HG02763 (cell line): Measurements from ENCODE around the gene VWA3B.
"Not testable (repeated sequence)": the region's sequence is repeated elsewhere in the genome, so short reads cannot be mapped to it uniquely, and the experiment has no call there.

Experiments
- ATAC-seq: cut with Tn5 transposase; IDR thresholded peaks from one replicate; pipeline ENCODE4 v1.9.1; 2021; ENCODE audit warnings: mild to moderate bottlenecking, moderate library complexity; ENCODE audit not compliant: unreplicated experiment

Gene VWA3B

GRCh38 chr2:98127229-98127989 lies 40.4 kb downstream of the VWA3B start:
- no peak for ATAC-seq

DNA sequence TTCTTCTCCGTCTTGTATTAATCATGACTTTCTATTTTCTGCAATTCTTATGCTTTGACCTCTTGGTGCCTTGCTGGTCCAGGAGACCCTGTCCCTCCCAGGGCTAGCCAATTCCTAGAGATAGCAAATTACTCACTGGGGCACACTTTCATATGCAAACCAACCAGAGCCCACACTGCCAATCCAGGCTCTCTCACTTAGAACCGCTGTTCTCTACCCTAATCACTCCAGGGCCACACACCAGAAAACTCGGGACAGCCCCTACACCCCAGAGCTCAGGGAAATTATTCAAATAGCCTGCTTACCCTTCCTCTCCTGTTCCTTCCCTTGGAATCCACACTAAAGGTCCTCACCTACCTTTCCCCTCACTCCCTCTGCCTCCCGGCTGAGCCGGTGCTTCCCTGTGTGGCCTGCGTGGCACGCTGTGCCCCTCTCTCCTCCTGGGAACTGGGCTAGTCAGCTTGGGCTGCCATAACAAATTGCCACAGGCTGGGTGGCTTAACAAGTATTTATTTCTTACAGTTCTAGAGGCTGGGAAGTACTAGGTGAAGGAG lies 41.7 kb downstream of the VWA3B start:
- no peak for ATAC-seq

- not testable (repeated sequence) for ATAC-seq
These were observed 43.1 kb downstream of the VWA3B start for GRCh38 chr2:98130073-98130472.

DNA sequence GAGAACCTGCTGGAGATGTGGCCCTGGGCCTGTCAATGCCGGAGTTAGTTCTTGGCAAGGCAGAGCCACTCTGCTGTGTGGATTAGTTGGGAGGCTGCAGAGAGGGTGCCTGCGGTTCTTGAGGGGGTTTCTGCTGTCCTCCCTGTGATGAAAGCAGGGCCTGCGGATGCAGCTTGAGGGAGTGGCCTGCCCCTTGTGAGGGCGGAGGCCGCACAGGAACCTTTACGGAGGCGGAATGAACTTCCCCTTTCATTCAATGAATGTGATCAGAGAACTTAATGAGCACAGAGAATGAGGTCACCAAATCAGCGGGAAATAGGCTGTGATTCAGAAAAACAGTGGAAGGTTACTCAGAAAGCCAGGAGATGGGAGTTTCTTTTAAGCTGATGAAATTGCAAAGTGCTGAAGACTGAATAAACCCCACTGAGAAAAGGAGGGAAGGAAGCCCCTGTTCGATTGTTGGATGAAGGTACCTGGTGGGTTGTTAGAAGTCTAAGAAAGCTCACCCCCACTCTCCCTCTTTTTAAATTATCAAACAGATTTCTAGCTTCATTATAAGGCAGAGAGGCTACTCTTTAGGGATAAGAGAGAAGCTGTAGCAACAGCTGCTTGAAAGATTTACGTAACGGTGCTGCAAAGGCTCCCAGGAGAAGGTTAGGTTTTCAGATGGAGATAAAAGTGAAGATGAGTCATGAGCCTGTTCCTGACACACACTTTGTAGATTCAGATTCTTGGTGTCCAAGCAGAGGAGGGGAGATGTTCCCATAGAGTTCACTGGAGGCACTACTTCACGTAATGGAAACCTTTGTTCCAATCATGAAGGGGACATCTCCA lies 47.4 kb downstream of the VWA3B start:
- no peak for ATAC-seq

DNA sequence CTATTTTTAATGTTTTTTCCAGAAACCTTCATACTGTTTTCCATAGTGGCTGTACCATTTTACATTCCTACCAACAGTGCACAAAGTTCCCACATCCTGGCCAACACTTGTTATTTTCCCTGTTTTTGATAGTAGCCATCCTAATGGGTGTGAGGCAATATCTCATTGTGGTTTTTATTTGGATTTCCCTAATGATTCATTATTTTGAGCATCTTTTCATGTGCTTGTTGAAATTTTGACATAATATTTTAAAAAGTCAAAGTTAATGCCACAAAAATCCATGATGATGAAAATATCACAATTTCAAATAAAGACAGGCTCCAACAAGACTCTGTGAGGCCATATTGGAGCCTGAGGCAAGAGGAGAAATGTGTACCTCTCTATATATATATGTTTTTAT lies 50.2 kb downstream of the VWA3B start:
- no peak for ATAC-seq

DNA sequence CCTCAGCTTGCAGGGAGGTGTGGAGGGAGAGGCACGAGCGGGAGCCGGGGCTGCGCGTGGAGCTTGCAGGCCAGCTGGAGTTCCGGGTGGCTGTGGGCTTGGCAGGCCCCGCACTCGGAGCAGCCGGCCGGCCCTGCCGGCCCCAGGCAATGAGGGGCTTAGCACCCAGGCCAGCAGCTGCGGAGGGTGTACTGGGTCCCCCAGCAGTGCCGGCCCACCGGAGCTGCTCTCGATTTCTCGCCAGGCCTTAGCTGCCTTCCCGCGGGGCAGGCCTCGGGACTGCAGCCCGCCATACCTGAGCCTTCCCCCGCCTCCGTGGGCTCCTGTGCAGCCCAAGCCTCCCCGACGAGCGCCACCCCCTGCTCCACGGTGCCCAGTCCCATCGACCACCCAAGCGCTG lies 52.0 kb downstream of the VWA3B start:
- ATAC-seq, result not testable (repeated sequence)

- ATAC-seq, result no peak
These were observed 53.2 kb downstream of the VWA3B start for GRCh38 chr2:98140210-98140609.

- no peak for ATAC-seq
These were observed 55.3 kb downstream of the VWA3B start for GRCh38 chr2:98142106-98142791.

- no peak for ATAC-seq
These were observed 58.1 kb downstream of the VWA3B start for GRCh38 chr2:98145070-98145469.

GRCh38 chr2:98147900-98148299 lies 60.9 kb downstream of the VWA3B start:
- ATAC-seq, result not testable (repeated sequence)

GRCh38 chr2:98148595-98149332 lies 61.8 kb downstream of the VWA3B start:
- no peak for ATAC-seq

DNA sequence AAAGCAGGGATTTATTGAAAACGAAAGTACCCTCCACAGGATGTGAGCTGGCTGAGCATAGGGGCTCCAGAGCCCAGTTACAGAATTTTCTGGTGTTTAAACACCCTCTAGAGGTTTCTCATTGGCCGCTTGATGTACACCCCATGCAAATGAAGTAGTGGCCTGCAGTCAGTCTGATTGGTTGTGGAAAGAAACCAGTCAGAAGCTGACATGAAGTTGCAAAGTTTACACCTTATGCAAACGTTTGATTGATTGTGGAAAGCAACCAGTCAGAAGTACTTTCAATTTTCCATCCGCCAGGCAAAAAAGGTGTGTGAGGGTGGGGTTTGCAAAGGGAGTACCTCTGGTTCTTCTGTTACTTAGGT lies 62.3 kb downstream of the VWA3B start:
- no peak for ATAC-seq

DNA sequence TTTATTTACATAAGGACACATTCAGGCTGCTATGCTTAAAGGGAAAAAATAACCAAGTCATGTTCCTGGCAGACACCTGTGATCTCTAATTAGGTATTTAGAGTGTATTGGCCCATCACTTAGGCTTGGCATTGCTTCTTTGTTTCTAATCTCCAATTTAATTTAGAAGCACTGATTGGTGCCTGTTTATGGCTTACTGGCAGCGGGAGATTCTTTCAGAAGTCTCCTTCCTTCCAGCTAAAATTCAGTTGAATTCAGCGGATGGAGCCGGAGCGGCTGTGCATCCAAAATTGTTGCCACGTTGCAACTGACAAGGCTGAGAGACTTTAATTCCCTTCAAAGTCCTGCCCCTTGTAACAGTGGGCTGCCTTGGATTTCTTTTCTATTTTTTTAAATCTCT lies 66.5 kb downstream of the VWA3B start:
- ATAC-seq, result no peak

DNA sequence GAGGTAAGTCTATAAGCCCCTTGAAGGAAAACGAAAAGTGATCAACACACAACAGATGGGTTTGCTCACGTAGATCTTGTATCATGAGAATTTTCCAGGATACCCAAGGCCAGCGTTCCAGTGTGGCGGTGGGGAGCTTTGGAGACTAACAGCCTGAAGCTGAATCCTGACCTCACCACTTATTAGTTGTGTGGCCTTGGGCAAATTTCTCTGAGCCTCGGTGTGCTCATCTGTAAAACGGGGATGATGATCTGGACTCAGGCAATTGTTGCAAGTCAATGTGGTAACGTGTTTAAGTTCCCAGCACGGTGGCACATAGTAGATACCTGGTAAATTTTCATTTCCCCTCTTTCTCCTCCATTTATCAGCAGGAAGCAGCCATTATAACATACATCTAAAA lies 68.3 kb downstream of the VWA3B start:
- no peak for ATAC-seq

DNA sequence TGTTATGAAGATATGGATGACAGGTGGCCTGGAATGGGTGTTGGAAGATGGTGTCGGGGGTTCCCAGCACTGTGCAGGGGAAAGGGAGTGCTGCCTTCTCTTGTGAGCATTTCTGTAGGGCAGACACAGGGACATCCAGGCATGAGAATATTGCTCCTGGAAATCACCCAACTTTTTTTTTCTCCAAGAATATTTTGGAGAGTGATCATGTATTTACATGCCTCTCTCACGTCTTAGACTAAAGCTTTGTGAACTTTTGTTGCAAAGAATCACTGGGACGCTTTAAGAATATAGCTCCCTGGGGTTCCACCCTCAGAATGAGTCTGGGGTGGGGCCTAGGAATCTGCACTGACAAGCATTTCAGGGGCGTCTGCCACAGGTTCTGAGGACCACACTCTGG lies 68.7 kb downstream of the VWA3B start:
- no peak for ATAC-seq

DNA sequence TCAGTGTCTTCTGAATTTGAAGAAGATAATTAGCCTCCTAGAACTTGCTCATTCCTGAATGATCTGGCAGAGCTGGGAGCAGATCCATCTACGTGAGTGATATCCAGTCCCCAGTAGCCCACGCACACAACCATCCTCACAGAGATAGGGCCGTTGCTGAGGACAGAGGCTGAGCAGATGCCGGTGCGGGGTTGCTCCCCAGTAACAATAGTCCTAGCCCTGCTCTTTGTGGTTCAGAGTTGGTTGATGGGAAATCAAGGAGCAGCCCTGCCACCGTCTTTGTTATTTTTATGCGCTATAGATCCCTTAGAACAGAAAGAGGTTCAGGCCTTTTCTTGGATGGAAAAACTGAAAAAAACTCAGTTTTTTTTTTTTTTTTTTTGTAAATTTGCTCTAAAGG lies 69.3 kb downstream of the VWA3B start:
- no peak for ATAC-seq

GRCh38 chr2:98157557-98157956 lies 70.6 kb downstream of the VWA3B start:
- ATAC-seq, result no peak

DNA sequence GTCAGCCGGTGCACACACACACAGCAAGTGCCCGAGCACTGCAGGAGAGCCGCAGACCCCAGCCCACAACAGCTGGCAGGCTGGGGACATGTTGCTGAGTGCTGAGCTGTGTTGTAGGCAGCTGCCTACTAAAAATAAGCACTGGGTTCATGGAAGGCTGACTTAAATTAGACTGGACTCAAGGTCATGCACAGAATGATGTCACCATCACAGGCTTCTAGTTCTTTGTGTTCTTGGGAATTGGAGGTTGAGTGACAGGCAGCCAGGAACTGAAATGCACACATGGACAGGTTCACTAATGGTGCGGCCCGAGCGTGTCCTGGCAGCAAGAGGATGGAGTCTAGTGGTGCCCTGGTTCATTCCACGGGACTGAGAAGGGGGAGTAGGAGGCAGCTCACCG lies 71.3 kb downstream of the VWA3B start:
- no peak for ATAC-seq

DNA sequence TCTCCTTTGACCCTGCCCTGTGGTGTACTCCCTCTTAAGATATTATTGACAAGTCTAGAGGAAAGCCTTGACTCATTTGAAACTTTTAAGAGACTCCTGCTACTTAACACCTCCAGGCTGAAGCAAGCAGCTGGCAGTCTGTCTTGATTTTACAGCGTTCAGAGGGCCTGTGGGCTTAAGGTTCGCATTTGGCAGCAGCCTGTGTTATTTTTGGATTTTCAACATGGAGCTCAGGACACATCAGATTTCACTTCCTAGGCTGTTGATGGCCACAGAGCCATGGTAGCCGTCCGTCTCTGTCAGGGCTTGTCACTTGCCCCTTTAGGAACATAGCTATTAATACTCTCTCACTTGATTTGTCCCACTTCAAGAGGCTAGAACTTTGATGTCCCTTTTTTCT lies 73.6 kb downstream of the VWA3B start:
- no peak for ATAC-seq

- no peak for ATAC-seq
These were observed 74.2 kb downstream of the VWA3B start for GRCh38 chr2:98161186-98161585.

GRCh38 chr2:98164256-98164655 lies 77.3 kb downstream of the VWA3B start:
- no peak for ATAC-seq
